ENCODE data around the gene ZNF280B. TPM values are rescaled to one million over a fixed set of nuclear protein-coding genes. Genes with fewer than 3 reads are reported as not detected.

ZNF280B gene
- total RNA-seq, 1 experiment from 2014 or later, result 0.10 TPM

DNA sequence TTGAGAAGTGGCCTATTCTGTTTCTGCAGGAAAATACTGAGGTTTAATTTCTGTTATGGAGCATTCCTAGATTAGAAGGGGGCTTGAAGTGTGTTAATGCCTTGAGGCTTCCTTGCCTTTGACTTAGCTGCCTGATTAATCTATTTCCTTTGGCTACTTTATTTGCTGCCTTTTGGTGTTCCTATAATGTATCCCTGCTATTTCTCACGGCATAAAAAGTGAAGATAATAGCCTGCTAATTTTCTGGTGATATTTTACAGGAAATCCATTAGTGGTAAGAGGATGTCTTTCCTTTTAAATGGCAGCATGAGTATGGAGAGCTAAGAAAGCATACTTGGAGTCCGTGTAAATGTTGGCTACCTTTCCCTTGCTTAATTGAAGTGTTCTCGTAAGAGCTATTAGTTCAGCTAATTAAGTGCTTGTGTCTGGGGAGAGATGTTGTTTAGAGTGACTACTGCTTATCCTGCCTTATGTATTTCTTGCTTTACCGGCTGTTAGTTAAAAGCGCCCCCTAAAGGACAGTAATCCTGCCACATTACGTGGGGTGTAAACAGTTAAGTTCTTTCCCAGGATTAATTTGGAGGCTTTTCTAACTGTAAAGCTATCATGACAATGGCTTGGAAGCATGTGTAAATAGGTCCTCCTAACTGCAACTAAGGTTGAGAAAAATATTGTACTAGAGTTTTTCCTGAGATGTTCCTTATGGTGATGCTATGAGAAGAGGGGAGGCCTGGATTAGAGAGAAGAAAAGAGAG, 45.6 kb downstream of the ZNF280B start:
- DNase-seq (ENCODE audit: low read depth, low spot score) (no peak), ATAC-seq (no peak)
- TF ChIP-seq TCF7L2 (IDR thresholded peaks at IDR 0.05; ENCODE audit: low read depth, low read length), result no peak
- TF ChIP-seq POLR2AphosphoS5 (IDR thresholded peaks at IDR 0.05; ENCODE audit: low read depth, low read length), result no peak
- TF ChIP-seq CTCF (IDR thresholded peaks at IDR 0.05), result peak; percentile 11; the same call in 1 of the 2 replicates
- TF ChIP-seq REST (IDR thresholded peaks at IDR 0.05; ENCODE audit: insufficient read depth in 1 of 2, low read depth in 2 of 2, low read length in 1 of 2), result no peak
- TF ChIP-seq SIN3A (IDR thresholded peaks at IDR 0.05; ENCODE audit: borderline replicate concordance, insufficient read depth, low read depth, low read length), result no peak
- no peaks in the 10 kb centered on the region for H3K36me3 ChIP-seq (ENCODE audit: control insufficient read depth, insufficient read depth, low read length)
- CTCF ChIA-PET, result no interaction called here
- in situ Hi-C loops (cut with HindIII; ENCODE audit: low pct_unique_long_range_greater_than_20kb, low sequenced_read_pairs), result no loop called here
- no peak overlapping the region for H3K4me3 ChIP-seq (ENCODE audit: low read depth in 2 of 2, low read length in 2 of 2)
- H3K27ac ChIP-seq (ENCODE audit: low read length), result no peak overlapping the region
- no peaks in the 10 kb centered on the region for H3K9me3 ChIP-seq (ENCODE audit: control insufficient read depth, insufficient read depth, low read depth, low read length)
- H3K27me3 ChIP-seq (ENCODE audit: control insufficient read depth, insufficient read depth, low read length), result no peaks in the 10 kb centered on the region; the same call in 1 of the 2 replicates
- no TSS peak for BruUV-seq (replicated peaks)
- POLR2A ChIA-PET, result interaction anchor here (0.6 kb wide), 1 partner anchor 607 kb away, joined by 11 read pairs; the partner anchor contains the start of gene GNAZ
- intact Hi-C loops (cut with micrococcal nuclease; ENCODE audit: unreplicated experiment), result loop anchor here (10.0 kb wide), 2 partner anchors 132 to 492 kb away; no protein-coding TSS in a partner anchor
- no peaks in the 10 kb centered on the region for H3K4me1 ChIP-seq (ENCODE audit: control insufficient read depth, insufficient read depth, low read length)

- CTCF ChIA-PET, result no interaction called here
- POLR2A ChIA-PET, result no interaction called here
- Histone ChIP-seq H3K27ac (ENCODE audit: low read length) (no peak overlapping the region), H3K4me3 (ENCODE audit: low read depth in 2 of 2, low read length in 2 of 2) (no peak overlapping the region), H3K27me3 (ENCODE audit: control insufficient read depth, insufficient read depth, low read length) (no peaks in the 10 kb centered on the region; the same call in 1 of the 2 replicates), H3K9me3 (ENCODE audit: control insufficient read depth, insufficient read depth, low read depth, low read length) (no peaks in the 10 kb centered on the region), H3K4me1 (ENCODE audit: control insufficient read depth, insufficient read depth, low read length) (no peaks in the 10 kb centered on the region), H3K36me3 (ENCODE audit: control insufficient read depth, insufficient read depth, low read length) (no peaks in the 10 kb centered on the region)
- no peak for TF ChIP-seq REST (IDR thresholded peaks at IDR 0.05; ENCODE audit: insufficient read depth in 1 of 2, low read depth in 2 of 2, low read length in 1 of 2)
- no peak for TF ChIP-seq SIN3A (IDR thresholded peaks at IDR 0.05; ENCODE audit: borderline replicate concordance, insufficient read depth, low read depth, low read length)
- TF ChIP-seq POLR2AphosphoS5 (IDR thresholded peaks at IDR 0.05; ENCODE audit: low read depth, low read length), result no peak
- no peak for TF ChIP-seq TCF7L2 (IDR thresholded peaks at IDR 0.05; ENCODE audit: low read depth, low read length)
- TF ChIP-seq CTCF (IDR thresholded peaks at IDR 0.05), result no peak
- intact Hi-C loops (cut with micrococcal nuclease; ENCODE audit: unreplicated experiment) (loop anchor here (10.0 kb wide), 2 partner anchors 133 to 493 kb away; no protein-coding TSS in a partner anchor), in situ Hi-C loops (cut with HindIII; ENCODE audit: low pct_unique_long_range_greater_than_20kb, low sequenced_read_pairs) (no loop called here)
- DNase-seq (ENCODE audit: low read depth, low spot score) (no peak), ATAC-seq (no peak)
- no TSS peak for BruUV-seq (replicated peaks)
Measured at GRCh38 chr22:22461583-22461982, 47.0 kb downstream of the ZNF280B start.

Data from Panc1 (cell line).